Skeletal muscle cell (primary cell): ENCODE measurements around the gene OCA2.

ENCODE experiments used
- DNase-seq: peaks from one replicate; pipeline ENCODE4 v3.0.0-alpha.2; 2010; ENCODE audit warnings: low read depth
- H3K4me3 ChIP-seq: 2 replicates; pipeline ENCODE4 v1.5.1; 2011; ENCODE audit warnings: low read depth, mild to moderate bottlenecking, control low read depth, low read length, moderate library complexity

The OCA2 gene

GRCh38 chr15:27844018-27844666, 255.0 kb downstream of the OCA2 start:
- DNase-seq = no peak
- H3K4me3 ChIP-seq = no peak overlapping the region

DNA sequence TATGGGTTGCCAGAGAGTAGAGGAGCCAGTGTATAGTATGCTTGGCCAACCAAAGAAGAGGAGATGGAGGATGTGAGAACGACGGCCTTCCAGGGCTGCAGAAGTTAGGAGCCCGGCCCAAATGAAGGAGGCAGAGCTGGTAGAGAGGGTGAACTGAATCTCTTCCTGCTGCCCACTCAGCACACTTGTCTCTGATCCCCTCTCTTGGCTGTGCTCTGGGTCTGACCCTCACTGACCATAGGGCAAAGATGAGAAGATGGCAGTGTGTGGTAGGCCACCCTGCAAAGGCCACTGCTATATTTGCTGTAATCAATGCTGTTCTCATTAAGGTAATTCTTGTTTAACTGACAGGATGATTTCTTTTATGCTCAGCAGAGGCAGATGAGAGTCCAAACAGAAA, 256.0 kb downstream of the OCA2 start:
- H3K4me3 ChIP-seq = no peak overlapping the region
- DNase-seq = no peak

DNA sequence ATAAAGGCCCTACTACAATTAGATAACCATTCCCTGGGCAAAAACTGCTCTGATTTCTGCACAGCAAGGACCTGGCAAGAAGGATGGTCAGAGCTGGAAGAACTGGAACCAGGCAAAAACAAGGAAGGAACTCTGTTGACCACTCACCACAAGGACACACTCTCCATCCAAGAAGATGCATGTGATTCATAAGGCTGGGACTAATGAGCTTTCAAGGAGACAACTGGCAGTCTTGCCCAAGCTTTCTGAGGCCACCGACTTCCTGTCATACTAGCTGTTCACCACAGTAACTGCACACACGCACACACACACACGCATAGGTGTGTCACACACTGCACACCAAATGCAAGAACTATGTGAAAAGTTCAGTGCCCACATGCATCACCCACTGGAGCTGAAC, 256.6 kb downstream of the OCA2 start:
- no peak for DNase-seq
- no peak overlapping the region for H3K4me3 ChIP-seq

DNA sequence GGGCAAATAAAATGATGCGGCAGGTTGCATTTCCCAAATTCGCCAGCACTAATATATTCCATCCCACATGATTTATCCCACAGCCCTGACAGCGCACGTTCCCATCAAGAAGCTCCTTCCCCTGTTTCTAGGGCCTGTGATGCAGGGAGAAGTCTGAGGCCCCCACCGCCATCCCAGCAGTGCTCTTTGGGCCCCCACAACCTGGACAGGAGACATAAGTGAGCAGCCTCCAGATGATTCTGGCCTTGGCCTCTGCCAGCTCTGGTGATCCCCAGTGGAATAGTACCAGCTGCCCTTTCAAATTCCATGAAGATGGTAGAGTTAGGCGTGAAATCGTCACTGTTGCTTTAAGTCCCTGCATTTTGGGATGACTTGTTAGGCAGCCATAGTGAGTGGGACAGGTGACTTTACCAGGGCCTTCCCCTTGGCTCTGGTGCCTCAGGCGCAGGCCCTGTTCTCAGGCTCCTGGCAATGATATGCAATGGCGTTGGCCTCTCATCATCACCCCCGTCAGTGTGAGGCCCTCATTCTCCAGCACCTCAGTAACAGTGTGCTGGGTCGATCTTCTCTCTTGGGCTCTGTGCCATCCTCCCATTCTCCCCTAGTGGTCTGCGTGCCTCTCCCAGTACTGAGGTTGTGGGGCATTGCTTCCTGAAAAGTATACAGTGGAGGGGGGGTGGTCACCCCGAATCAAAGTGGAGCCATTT, 263.7 kb downstream of the OCA2 start:
- no peak overlapping the region for H3K4me3 ChIP-seq
- DNase-seq = no peak

- DNase-seq = no peak
- no peak overlapping the region for H3K4me3 ChIP-seq
Measured at GRCh38 chr15:27834684-27835083, 264.4 kb downstream of the OCA2 start.

DNA sequence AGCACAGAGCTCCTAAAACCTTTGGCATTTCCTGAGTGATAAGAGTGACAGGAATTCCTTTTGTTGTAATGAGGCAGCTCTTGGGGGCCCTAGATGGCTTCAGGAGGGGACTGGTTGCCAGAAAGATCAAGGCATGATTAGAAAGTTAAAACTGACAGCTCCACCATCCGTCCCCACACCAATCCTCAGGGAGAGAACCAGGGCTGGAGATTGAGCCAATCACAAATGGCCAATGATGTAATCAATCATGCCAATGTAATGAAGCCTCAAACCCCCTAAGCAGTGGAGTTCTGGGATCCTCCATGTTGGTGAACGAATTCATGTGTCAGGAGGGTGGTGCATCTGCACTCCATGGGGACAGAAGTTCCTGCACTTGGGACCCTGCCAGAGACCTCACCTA, 265.1 kb downstream of the OCA2 start:
- no peak for DNase-seq
- H3K4me3 ChIP-seq = no peak overlapping the region

DNA sequence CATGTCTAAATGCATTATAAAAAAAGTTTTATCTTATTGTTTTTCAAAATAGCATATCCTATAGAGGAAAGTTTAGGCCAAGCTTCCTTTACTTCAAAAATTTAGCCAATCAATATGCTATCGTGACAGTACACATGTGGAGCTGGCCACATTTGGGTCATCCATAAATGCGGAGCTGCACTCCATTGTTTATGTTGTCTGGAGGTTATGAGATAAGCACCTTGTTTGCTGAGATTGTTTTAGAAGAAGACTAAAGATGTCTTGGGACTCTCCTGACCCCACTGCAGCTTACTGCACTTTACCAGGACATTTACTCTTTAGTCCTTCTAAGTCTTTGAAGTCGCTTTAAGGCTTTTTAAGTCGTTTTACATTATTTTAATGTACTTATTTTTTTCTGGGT, 265.9 kb downstream of the OCA2 start:
- no peak overlapping the region for H3K4me3 ChIP-seq
- no peak for DNase-seq

GRCh38 chr15:27832237-27832596, 266.9 kb downstream of the OCA2 start:
- no peak overlapping the region for H3K4me3 ChIP-seq
- no peak for DNase-seq

DNA sequence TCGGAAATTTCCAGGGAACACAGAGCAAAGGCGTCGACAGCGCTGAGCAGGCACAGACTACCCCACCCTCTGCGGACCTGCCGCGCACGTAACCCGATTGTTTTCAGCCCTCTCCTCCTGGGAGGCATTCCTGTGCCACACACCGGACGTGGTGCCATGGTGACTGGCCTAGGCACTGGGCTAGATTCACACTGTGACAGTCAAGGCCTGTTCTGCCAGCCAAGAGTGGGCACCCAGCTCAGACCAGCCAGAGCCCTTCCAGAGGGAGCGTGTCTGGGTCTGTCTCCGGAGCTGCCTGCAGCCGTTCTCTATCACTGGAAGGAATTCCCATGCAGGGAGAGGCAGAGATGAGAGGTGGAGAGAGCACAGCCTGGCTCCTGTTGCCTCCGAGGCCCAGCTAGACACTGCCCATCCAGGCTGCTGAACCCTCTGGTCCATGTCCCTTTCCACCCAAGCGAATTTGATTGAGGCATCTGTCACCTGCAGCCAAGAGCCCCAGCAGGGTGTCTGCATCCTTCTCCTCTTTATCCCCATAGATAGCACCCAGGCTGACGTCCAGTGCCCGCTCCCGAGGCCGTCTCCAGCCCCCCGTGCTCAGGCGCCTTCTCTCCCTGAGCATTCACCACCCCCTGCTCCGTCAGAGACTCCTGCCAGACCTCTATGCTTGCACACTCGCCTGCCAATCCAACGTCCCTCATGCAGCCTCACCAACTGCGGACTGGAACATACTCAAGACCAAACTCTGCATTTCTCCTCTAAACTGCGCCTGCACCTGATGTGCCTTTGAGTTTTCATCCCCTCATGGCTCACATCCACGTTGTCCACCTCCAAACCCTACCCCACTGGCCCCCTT, 267.5 kb downstream of the OCA2 start:
- no peak for DNase-seq
- no peak overlapping the region for H3K4me3 ChIP-seq

DNA sequence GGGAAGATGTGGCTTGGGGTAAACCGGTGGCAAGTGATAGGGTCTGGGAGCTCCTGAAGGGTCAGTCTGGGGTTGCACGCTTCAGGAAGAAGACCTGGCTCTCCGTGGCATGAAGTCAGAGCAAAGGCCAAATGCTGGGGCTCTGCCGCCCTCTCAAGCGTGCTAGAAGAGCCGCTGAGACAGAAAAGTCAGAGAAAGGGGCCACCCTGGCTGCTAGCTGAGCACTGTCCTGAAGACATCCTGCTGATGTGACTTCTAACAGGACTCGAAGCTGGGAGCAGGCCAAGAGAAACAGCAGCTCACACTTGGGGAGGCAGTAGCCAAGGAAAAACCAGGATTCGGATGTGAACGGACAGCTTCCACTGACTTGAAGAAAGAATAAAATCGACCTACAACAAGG, 270.4 kb downstream of the OCA2 start:
- H3K4me3 ChIP-seq = no peak overlapping the region
- no peak for DNase-seq

DNA sequence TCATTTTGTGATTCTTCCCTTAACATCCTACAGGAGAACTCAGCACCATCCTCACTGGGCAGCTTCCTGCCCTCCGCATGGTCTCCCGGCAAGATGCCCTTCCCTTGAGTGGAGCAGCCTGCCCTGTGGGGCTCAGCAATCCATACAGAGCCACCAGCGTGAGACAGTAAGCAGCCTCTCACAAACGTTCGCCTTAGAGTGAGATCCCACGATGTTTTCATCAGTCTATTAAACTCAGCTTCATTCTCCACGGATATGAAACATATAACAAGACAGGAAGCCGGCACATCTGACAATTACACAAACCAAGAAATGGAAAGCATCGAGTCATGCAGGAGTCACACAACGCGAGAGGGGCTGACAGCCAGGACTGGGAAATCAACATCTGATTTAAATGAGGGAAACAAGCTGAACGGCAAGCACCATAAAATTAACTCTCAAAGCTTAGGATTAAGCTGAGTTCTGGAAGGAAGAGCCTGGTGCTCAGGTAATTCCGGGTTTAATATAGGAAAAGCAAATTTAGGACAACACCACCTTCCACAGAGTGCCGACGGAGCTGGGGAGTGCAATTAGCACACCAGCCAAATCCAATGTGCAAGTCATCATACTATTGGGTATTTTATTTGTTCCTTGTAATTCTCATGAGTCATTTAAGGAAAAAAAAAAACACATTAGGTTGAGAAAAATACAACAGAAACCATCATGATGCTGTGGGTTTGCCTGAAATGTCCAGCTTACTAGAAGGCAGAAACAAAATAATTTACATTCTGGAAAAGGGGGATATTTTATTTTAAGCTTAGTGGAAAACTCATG, 272.0 kb downstream of the OCA2 start:
- no peak for DNase-seq
- peak overlapping the region; percentile 15 for H3K4me3 ChIP-seq

- H3K4me3 ChIP-seq = no peak overlapping the region
Measured at GRCh38 chr15:27826411-27826810, 272.7 kb downstream of the OCA2 start.

DNA sequence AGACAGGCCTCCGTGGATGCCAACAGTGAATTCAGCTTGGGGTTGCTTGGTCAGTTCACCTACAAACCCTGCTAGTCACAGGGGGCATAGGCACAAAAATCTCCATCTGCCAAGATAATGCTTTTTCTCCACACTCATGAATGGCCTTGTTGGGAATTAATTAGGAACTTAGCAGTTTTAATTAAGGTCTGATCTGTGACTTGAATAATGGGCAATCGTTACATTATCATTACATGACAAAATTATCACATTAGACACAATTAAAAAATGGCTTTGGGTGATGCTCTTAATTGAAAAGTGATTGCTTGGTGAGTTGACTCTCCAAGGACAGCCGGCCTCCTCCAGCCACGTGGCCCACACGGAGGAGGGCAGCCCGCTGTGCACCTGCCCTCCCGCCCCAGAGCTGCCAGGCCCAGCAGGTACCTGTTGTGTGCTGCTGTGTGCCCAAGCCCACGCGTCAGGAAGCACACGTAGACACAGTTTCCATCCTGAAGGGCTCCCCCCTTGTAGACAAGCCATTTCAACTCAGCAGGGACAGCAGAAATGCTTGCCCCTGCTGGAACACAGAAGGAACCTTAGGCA, 274.2 kb downstream of the OCA2 start:
- DNase-seq = no peak
- no peak overlapping the region for H3K4me3 ChIP-seq

More at GRCh38 chr15:27826411-27826810, 272.7 kb downstream of the OCA2 start:
- no peak for DNase-seq

GRCh38 chr15:27821273-27821672, 277.8 kb downstream of the OCA2 start:
- H3K4me3 ChIP-seq = no peak overlapping the region
- DNase-seq = no peak

- no peak for DNase-seq
- no peak overlapping the region for H3K4me3 ChIP-seq
Measured at GRCh38 chr15:27820722-27821121, 278.4 kb downstream of the OCA2 start.

DNA sequence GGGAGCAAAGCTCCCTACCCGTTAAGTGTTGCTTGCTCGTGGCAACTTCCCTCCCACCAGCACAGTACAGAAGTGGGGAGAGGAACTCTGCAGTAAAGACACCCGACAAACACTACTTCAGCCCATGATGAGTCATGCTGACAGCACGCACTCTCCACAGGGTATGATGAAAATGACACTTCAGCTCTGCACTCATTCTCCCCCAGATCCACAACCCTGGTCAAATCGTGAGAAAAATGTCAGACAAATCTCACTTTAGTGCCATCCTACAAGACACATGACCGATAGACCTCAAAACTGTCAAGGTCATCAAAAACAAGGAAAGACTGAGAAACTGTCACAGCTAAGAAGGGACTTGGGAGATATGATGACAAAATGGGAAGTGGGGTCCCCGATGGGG, 278.9 kb downstream of the OCA2 start:
- DNase-seq = peak; percentile 51
- H3K4me3 ChIP-seq = no peak overlapping the region

DNA sequence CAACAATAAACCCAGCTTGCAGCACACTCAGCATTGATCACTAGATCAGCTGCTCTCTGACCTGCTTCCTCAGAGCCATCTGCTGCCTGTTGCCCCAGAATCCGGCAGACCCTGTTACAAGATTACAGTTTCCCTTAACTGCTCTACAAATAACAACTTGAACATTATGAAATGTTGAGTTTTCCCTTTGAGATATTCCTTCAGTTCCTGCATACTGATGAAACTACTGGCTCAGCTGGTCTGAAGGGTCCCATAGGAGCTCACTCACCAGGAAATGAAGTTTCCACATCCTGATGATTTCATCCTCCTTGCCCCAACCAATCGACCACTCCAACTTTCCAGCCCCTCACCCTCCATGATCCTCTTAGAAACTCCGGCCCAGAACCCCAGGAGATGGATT, 281.9 kb downstream of the OCA2 start:
- DNase-seq = peak; percentile 56
- H3K4me3 ChIP-seq = no peak overlapping the region

- no peak overlapping the region for H3K4me3 ChIP-seq
- DNase-seq = no peak
Measured at GRCh38 chr15:27816790-27817189, 282.3 kb downstream of the OCA2 start.

DNA sequence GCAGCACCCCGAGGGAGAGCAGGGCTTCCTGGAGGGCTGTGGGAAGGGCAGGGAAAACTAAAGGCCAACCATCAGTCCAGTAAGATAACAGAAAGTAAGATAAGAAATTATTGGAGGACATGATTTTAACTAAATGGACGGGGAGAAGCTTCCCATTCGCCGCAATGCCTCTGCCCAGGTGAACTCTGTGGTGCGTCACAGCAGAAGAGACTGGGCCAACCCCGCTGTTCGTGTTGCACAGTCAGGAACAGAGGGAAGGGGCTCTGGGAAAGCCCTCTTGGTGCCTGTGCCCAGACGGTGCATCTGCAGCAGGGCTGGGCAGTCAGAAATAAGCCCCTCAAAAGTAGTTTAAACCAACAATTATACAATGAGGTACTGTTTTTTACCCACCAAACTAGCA, 284.1 kb downstream of the OCA2 start:
- H3K4me3 ChIP-seq = no peak overlapping the region
- DNase-seq = no peak
